Naive B cell (primary cell): ENCODE measurements around the gene CRAMP1. TPM values are rescaled to one million over a fixed set of nuclear protein-coding genes. Genes with fewer than 3 reads are reported as not detected.
"Not testable (repeated sequence)": the region's sequence is repeated elsewhere in the genome, so short reads cannot be mapped to it uniquely, and the experiment has no call there.

Experiments
- ATAC-seq, 2 donors: fragments of 150-1000 bp; cut with Tn5 transposase; 2 replicates each; pipeline ENCODE4 v1.10.0; 2021; ENCODE audit warnings: low read depth in 2 of 2, mild to moderate bottlenecking in 2 of 2, moderate library complexity in 2 of 2
- DNase-seq: peaks from one replicate; pipeline ENCODE4 v3.0.0; 2022
- H3K27ac Mint-ChIP-seq, 6 donors: one replicate each; pipeline ENCODE4 v1.8.0; 2020 to 2022; ENCODE audit warnings: mild to moderate bottlenecking in 6 of 6, mixed read lengths in 6 of 6, moderate library complexity in 5 of 6, inconsistent platforms in 2 of 6
- H3K27me3 Mint-ChIP-seq, 3 donors: one replicate each; pipeline ENCODE4 v1.8.0; 2021 to 2022; ENCODE audit warnings: mixed read lengths in 3 of 3, mild to moderate bottlenecking in 1 of 3
- H3K36me3 Mint-ChIP-seq, 2 donors: one replicate each; pipeline ENCODE4 v1.8.0; 2020 to 2022; ENCODE audit warnings: mixed read lengths in 2 of 2, inconsistent platforms in 1 of 2, mild to moderate bottlenecking in 1 of 2
- H3K4me1 Mint-ChIP-seq, 3 donors: one replicate each; pipeline ENCODE4 v1.8.0; 2020 to 2022; ENCODE audit warnings: mixed read lengths in 3 of 3, inconsistent platforms in 1 of 3, mild to moderate bottlenecking in 1 of 3, moderate library complexity in 1 of 3
- H3K4me3 Mint-ChIP-seq, 8 donors: one replicate each; pipeline ENCODE4 v1.8.0; 2020 to 2022; ENCODE audit warnings: mild to moderate bottlenecking in 8 of 8, mixed read lengths in 8 of 8, moderate library complexity in 8 of 8, inconsistent platforms in 2 of 8
- H3K9me3 Mint-ChIP-seq, 7 donors: one replicate each; pipeline ENCODE4 v1.8.0; 2020 to 2022; ENCODE audit warnings: mixed read lengths in 7 of 7, mild to moderate bottlenecking in 5 of 7, inconsistent platforms in 2 of 7, moderate library complexity in 1 of 7
- polyA plus RNA-seq, 6 donors: library from polyadenylated mRNA; unstranded; fragments of 300-500 nt; fragmentation: Illumina TruSeq; gene quantifications; one replicate each; pipeline ENCODE4 v1.2.3, GENCODE V29; 2021; ENCODE audit warnings: low read depth in 6 of 6

CRAMP1 gene
- polyA plus RNA-seq, 6 donors from 2014 or later: 1.8 to 6.0 (median 2.2) TPM

GRCh38 chr16:1580956-1581355 lies 31.2 kb upstream of the CRAMP1 start:
- no peak overlapping the region for H3K4me3 Mint-ChIP-seq
- H3K27ac Mint-ChIP-seq: no peak overlapping the region
- DNase-seq (no peak), ATAC-seq (no peak)
- H3K4me1 Mint-ChIP-seq: peaks cover 0 to 6% (median 0%) of the 10 kb centered on the region in 3 donors
- peaks cover 0 to 5% (median 0%) of the 10 kb centered on the region in 7 donors for H3K9me3 Mint-ChIP-seq
- H3K36me3 Mint-ChIP-seq: peaks cover 0 to 9% of the 10 kb centered on the region in 2 donors
- H3K27me3 Mint-ChIP-seq: no peaks in the 10 kb centered on the region

- Mint-ChIP-seq H3K4me1 (peaks cover 0 to 6% (median 0%) of the 10 kb centered on the region in 3 donors), H3K36me3 (peaks cover 0 to 9% of the 10 kb centered on the region in 2 donors), H3K27ac (peak overlapping the region in 1 of 6 donors; percentile 92), H3K4me3 (no peak overlapping the region), H3K9me3 (peaks cover 0 to 5% (median 0%) of the 10 kb centered on the region in 7 donors), H3K27me3 (no peaks in the 10 kb centered on the region)
- no peak for DNase-seq
- ATAC-seq: no peak
Observed at GRCh38 chr16:1581804-1582203, 30.4 kb upstream of the CRAMP1 start.

GRCh38 chr16:1583180-1583579 lies 29.0 kb upstream of the CRAMP1 start:
- DNase-seq (no peak), ATAC-seq (no peak)
- Mint-ChIP-seq H3K4me1 (peaks cover 0 to 6% (median 0%) of the 10 kb centered on the region in 3 donors), H3K27ac (no peak overlapping the region), H3K9me3 (peaks cover 0 to 5% (median 0%) of the 10 kb centered on the region in 7 donors), H3K4me3 (no peak overlapping the region), H3K36me3 (peaks cover 0 to 9% of the 10 kb centered on the region in 2 donors), H3K27me3 (no peaks in the 10 kb centered on the region)

- Mint-ChIP-seq H3K27ac (no peak overlapping the region), H3K4me1 (peaks cover 0 to 6% (median 0%) of the 10 kb centered on the region in 3 donors), H3K27me3 (no peaks in the 10 kb centered on the region), H3K9me3 (peaks cover 0 to 5% (median 0%) of the 10 kb centered on the region in 7 donors), H3K36me3 (peaks cover 0 to 9% of the 10 kb centered on the region in 2 donors), H3K4me3 (no peak overlapping the region)
- ATAC-seq (no peak), DNase-seq (no peak)
Observed at GRCh38 chr16:1584926-1585484, 27.2 kb upstream of the CRAMP1 start.

GRCh38 chr16:1590366-1590765 lies 21.8 kb upstream of the CRAMP1 start:
- Mint-ChIP-seq H3K9me3 (no peaks in the 10 kb centered on the region), H3K27me3 (no peaks in the 10 kb centered on the region), H3K36me3 (no peaks in the 10 kb centered on the region), H3K4me1 (no peaks in the 10 kb centered on the region), H3K4me3 (no peak overlapping the region), H3K27ac (no peak overlapping the region)
- no peak for DNase-seq
- no peak for ATAC-seq

GRCh38 chr16:1590930-1591705 lies 21.0 kb upstream of the CRAMP1 start:
- Mint-ChIP-seq H3K36me3 (no peaks in the 10 kb centered on the region), H3K27ac (peak overlapping the region in 2 of 6 donors; percentile 37 to 56), H3K9me3 (no peaks in the 10 kb centered on the region), H3K27me3 (no peaks in the 10 kb centered on the region), H3K4me1 (no peaks in the 10 kb centered on the region), H3K4me3 (no peak overlapping the region)
- no peak for DNase-seq
- no peak for ATAC-seq

- H3K4me1 Mint-ChIP-seq: no peaks in the 10 kb centered on the region
- no peaks in the 10 kb centered on the region for H3K9me3 Mint-ChIP-seq
- no peaks in the 10 kb centered on the region for H3K27me3 Mint-ChIP-seq
- DNase-seq (no peak), ATAC-seq (no peak)
- H3K36me3 Mint-ChIP-seq: no peaks in the 10 kb centered on the region
- H3K27ac Mint-ChIP-seq: no peak overlapping the region
- no peak overlapping the region for H3K4me3 Mint-ChIP-seq
Observed at GRCh38 chr16:1592446-1592845, 19.7 kb upstream of the CRAMP1 start.

- ATAC-seq, DNase-seq, H3K36me3 Mint-ChIP-seq: not testable (repeated sequence)
Observed at GRCh38 chr16:1595511-1595910, 16.6 kb upstream of the CRAMP1 start.

GRCh38 chr16:1596516-1596915 lies 15.6 kb upstream of the CRAMP1 start:
- Mint-ChIP-seq H3K4me3 (no peak overlapping the region), H3K9me3 (no peaks in the 10 kb centered on the region), H3K36me3 (no peaks in the 10 kb centered on the region), H3K4me1 (no peaks in the 10 kb centered on the region), H3K27me3 (no peaks in the 10 kb centered on the region), H3K27ac (no peak overlapping the region)
- ATAC-seq (no peak), DNase-seq (no peak)

More at GRCh38 chr16:1595511-1595910, 16.6 kb upstream of the CRAMP1 start:
- not testable (repeated sequence) for H3K4me3 Mint-ChIP-seq, H3K9me3 Mint-ChIP-seq, H3K4me1 Mint-ChIP-seq, H3K27ac Mint-ChIP-seq, H3K27me3 Mint-ChIP-seq

- Mint-ChIP-seq H3K4me3 (no peak overlapping the region), H3K4me1 (no peaks in the 10 kb centered on the region), H3K36me3 (no peaks in the 10 kb centered on the region), H3K9me3 (no peaks in the 10 kb centered on the region), H3K27ac (no peak overlapping the region), H3K27me3 (no peaks in the 10 kb centered on the region)
- ATAC-seq (no peak), DNase-seq (no peak)
Observed at GRCh38 chr16:1597154-1597553, 15.0 kb upstream of the CRAMP1 start.

GRCh38 chr16:1601031-1601430 lies 11.1 kb upstream of the CRAMP1 start:
- H3K27me3 Mint-ChIP-seq: no peaks in the 10 kb centered on the region

GRCh38 chr16:1601489-1601888 lies 10.7 kb upstream of the CRAMP1 start:
- Mint-ChIP-seq H3K27ac (peak overlapping the region in 1 of 6 donors; percentile 70), H3K36me3 (no peaks in the 10 kb centered on the region), H3K4me3 (no peak overlapping the region), H3K4me1 (peaks cover 0 to under 1% (median 0%) of the 10 kb centered on the region in 3 donors), H3K9me3 (no peaks in the 10 kb centered on the region), H3K27me3 (no peaks in the 10 kb centered on the region)
- DNase-seq (no peak), ATAC-seq (no peak)

More at GRCh38 chr16:1601031-1601430, 11.1 kb upstream of the CRAMP1 start:
- Mint-ChIP-seq H3K36me3 (no peaks in the 10 kb centered on the region), H3K4me3 (peak overlapping the region in 1 of 8 donors; percentile 7), H3K4me1 (no peaks in the 10 kb centered on the region), H3K27ac (peak overlapping the region in 3 of 6 donors; percentile 39 to 70 (median 41)), H3K9me3 (no peaks in the 10 kb centered on the region)
- no peak for ATAC-seq
- no peak for DNase-seq

GRCh38 chr16:1602285-1602684 lies 9.9 kb upstream of the CRAMP1 start:
- H3K27ac Mint-ChIP-seq: peak overlapping the region in 2 of 6 donors; percentile 24 to 44
- no peaks in the 10 kb centered on the region for H3K27me3 Mint-ChIP-seq
- no peak for ATAC-seq
- H3K36me3 Mint-ChIP-seq: no peaks in the 10 kb centered on the region
- no peak for DNase-seq
- H3K4me3 Mint-ChIP-seq: no peak overlapping the region
- H3K4me1 Mint-ChIP-seq: peaks cover 0 to 8% (median 5%) of the 10 kb centered on the region in 3 donors
- H3K9me3 Mint-ChIP-seq: no peaks in the 10 kb centered on the region

GRCh38 chr16:1606774-1607173 lies 5.4 kb upstream of the CRAMP1 start:
- H3K27ac Mint-ChIP-seq: peak overlapping the region in 1 of 6 donors; percentile 64
- peak overlapping the region in 1 of 8 donors; percentile 68 for H3K4me3 Mint-ChIP-seq
- no peak for DNase-seq
- peaks cover 1 to 31% (median 22%) of the 10 kb centered on the region in 3 donors for H3K4me1 Mint-ChIP-seq
- no peaks in the 10 kb centered on the region for H3K36me3 Mint-ChIP-seq
- ATAC-seq: no peak
- peaks cover 0 to 7% (median 2%) of the 10 kb centered on the region in 7 donors for H3K9me3 Mint-ChIP-seq
- H3K27me3 Mint-ChIP-seq: no peaks in the 10 kb centered on the region
